ENCODE measurements around the gene DPYSL5.

The DPYSL5 gene

DNA sequence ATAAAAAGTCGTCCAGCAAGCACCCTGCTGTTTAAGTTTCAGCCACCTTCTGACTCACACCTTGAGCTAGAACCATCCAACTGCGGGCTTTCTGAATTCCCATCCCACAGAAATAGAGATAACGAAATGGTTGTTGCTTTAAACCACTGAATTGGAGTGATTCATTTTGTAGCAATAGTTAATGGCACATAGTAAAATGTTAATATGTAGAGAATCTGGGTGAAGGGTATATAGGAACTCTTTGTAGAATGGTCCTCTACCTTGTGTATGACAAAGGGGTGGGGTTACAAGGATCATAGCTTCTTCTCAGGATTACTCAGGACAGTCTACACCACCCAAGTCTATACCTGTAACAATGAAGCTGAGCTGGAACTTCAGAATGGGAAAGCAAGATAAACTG lies 120.1 kb downstream of the DPYSL5 start:
- DNase-seq (ENCODE audit: low read depth in 2 of 2) = no peak

- DNase-seq (ENCODE audit: low read depth in 2 of 2) = no peak
Measured at GRCh38 chr2:26969077-26969844, 121.3 kb downstream of the DPYSL5 start.

- DNase-seq (ENCODE audit: low read depth in 2 of 2) = peak; percentile 40 to 77
Measured at GRCh38 chr2:26970244-26970927, 122.5 kb downstream of the DPYSL5 start, which contains the start of gene MAPRE3. TSS of gene MAPRE3 (plus strand) at chr2:26970637. CDS start at chr2:27022219, 51,582 bp downstream.

DNA sequence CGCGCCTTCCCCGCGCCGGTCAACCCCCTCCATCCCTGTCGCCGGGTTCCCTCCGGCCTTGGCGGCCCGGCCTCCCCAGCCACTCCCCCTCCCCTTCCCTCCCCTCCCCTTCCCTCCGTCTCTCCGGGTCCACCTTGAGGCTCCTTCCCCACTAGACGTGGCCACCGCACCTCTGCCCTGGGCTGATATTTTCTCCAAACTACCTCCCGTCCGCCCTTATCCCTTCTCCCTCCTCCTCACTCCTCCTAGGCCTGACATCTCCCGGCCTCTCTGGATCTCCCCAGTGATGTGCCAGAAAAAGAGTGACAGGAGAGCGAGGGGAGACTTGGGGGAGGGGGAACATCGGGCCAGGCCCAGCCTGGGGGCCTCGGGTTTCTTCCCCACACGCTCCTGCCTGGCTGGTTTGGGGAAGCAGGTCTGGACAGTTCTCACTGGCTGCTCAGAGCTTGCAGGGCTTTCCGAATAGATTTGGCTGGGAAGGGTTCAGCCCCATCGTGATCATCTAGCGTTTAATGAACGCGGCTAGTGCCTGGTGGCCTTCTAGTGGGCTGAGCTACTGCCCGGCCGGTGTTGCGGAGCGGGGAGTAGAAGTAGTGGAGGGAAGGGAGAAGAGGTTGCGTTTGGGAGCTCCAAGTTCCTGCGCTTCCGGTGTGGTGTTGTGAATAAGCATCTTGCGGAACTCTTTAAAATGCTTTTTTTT lies 123.1 kb downstream of the DPYSL5 start:
- no peak for DNase-seq (ENCODE audit: low read depth in 2 of 2)

DNA sequence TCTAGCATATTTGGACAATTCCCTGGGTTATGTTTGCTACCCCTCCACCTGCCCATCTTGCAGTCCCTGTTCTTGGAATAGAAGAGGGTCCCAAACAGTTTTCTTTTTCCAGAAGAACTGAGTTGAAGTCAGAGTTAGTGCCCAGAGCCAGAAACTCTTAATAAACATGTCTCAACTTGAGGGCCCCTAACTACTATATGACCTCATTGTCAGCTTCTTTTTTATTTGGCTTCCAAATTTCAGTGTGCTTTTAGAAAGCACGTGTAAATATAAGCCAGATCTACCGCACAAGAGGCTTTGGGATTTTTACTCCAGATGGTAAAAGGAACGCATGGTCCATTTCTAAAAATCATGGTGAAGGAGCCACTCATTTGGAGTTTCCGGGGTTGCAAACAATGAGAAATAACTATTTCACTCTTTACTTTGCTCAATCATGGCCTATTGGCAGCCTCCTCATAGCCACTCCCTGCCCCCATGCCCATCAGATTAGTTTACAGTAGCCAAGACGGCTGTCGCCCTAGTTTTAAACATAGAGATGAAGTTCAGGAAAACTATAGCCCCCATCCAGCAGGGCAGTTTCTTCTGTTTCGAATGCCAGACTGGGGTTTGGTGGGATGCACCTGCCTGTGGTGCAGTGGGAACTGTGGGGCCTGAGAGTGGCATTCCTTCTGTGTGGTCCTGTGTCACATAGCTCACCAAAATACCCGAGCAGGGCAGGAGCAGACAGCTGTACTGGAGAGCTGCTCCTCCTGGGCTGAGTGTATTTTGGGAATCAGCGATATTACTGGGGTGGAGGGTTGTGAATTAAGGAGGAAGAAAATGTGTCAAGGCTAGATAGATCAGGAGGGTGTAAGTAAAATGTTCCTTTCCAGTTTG lies 124.2 kb downstream of the DPYSL5 start:
- no peak for DNase-seq (ENCODE audit: low read depth in 2 of 2)

GRCh38 chr2:26974352-26974751 lies 126.4 kb downstream of the DPYSL5 start:
- no peak for DNase-seq (ENCODE audit: low read depth in 2 of 2)

DNA sequence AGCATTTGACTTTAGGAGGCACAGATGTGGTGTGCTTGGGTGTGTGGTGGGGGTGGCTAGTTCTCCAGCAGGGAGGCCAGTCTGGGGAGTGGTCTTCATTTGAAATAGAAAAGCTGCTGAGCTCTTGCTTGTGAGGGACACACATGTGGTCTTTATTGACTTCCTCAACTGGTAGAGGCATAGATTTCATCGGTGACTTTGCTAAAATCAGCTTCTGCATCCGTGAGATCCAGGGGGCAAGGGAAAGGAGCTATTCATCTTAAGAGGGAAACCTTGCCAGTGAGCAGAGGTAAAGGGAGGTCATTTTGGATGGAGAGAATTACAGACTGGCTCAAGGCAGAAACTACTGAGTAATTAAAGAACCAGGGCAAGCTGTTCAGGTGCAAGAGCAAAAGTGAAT lies 127.2 kb downstream of the DPYSL5 start:
- no peak for DNase-seq (ENCODE audit: low read depth in 2 of 2)

- no peak for DNase-seq (ENCODE audit: low read depth in 2 of 2)
Measured at GRCh38 chr2:26975656-26976055, 127.7 kb downstream of the DPYSL5 start.

- no peak for DNase-seq (ENCODE audit: low read depth in 2 of 2)
Measured at GRCh38 chr2:26976237-26976636, 128.3 kb downstream of the DPYSL5 start.

- no peak for DNase-seq (ENCODE audit: low read depth in 2 of 2)
Measured at GRCh38 chr2:26977012-26977411, 129.1 kb downstream of the DPYSL5 start.

DNA sequence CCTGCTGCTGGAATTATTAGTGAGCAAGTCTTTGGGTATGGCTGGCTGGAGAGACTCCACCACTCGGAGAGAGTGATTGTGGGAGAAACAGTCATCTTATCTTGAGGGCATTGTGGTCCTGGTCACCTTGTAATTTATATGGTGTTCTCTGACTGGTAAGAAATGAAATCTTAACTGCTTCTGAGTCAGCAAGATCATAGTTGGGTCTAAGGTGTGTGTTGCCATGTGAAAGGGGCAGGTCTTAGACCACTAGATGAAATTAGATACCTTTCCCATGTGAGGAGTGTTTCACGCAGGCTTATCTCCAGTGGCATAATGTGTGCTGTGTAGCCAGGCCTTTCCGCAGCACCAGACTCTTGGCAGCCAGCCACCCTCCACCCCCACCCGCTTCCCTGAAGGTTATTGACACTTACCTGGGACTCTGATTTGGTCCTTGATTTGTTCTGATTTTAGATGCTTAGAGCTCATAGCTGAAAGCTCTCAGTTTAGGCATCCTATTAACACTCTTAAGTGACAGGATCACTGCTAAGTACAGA lies 130.2 kb downstream of the DPYSL5 start:
- DNase-seq (ENCODE audit: low read depth in 2 of 2) = no peak

DNA sequence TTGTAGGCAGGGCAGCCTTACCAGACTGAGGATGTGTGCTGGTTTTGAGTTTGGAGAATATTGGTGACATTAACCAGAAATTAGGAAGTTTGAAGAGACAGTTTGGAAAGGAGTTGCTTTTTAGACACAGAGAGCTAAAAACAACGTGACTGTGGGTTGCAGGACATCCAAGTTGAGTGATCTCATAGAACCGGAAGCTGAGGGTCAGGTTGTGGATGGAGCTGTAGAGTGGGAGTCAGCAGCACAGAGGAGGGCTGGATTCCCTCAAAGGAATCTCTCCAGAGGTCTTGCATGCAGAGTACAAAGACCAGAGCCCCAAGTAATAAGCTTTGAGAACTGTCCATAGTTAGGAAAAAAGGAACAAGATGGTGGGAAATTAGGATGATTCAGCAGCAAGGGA lies 131.8 kb downstream of the DPYSL5 start:
- no peak for DNase-seq (ENCODE audit: low read depth in 2 of 2)

GRCh38 chr2:26980971-26981370 lies 133.0 kb downstream of the DPYSL5 start:
- DNase-seq (ENCODE audit: low read depth in 2 of 2) = no peak

- no peak for DNase-seq (ENCODE audit: low read depth in 2 of 2)
Measured at GRCh38 chr2:26982102-26982742, 134.3 kb downstream of the DPYSL5 start.

DNA sequence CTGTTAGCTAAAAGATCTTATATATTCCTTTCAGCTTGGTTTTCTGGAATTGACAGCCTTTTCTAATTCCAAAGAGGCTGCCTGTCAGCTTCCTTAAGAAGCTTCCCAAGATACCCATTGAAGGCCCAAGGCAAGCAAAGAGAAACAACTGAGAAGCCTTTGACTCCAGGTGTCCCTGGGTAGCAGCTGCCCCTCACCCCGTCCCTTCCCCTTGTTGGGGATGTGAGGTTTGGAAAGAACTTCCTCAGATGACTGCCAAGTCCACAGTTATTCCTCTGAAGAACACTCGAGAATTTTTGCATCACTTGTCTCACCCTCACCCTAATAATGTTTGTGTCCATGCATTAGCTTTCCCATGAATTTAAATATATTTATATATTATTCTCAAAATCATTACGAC lies 135.8 kb downstream of the DPYSL5 start:
- no peak for DNase-seq (ENCODE audit: low read depth in 2 of 2)

DNA sequence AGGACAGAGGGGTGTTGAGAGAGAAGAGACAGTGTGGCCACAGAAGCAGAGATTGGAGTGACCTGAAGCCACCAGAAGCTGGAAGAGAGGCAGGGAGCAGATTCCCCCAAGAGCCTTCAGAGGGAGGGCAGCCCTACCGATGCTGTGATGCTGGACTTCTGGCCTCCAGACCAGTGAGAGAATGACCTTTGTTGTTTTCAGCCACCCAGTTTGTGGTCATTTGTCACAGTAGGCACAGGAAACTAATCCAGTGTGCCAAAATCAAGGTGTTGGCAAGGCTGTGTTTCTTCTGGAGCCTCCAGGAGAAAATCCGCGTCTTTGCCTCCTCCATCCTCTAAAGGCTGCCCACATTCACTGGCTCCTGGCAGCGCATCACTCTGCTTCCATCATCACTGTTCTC lies 137.9 kb downstream of the DPYSL5 start:
- DNase-seq (ENCODE audit: low read depth in 2 of 2) = no peak

DNA sequence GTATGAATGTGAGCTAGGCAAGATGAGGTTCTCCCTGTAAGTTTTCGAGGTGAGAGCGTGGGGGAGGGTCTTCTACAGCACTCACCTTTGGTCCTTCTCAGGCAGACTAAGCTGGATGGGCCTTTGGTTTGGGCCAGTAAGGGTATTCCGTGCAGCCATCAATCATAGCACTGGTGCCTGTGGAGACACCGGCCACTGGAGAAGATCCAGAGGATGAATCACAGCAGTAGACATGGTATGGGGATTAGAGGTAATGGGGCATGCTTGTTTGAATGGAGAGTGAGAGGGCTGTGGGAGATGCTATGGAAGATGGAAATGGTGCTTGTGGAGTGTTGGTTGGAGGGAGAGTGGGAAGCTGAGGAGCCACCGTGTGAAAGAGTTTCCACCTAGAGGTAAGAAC lies 138.6 kb downstream of the DPYSL5 start:
- DNase-seq (ENCODE audit: low read depth in 2 of 2) = no peak

DNA sequence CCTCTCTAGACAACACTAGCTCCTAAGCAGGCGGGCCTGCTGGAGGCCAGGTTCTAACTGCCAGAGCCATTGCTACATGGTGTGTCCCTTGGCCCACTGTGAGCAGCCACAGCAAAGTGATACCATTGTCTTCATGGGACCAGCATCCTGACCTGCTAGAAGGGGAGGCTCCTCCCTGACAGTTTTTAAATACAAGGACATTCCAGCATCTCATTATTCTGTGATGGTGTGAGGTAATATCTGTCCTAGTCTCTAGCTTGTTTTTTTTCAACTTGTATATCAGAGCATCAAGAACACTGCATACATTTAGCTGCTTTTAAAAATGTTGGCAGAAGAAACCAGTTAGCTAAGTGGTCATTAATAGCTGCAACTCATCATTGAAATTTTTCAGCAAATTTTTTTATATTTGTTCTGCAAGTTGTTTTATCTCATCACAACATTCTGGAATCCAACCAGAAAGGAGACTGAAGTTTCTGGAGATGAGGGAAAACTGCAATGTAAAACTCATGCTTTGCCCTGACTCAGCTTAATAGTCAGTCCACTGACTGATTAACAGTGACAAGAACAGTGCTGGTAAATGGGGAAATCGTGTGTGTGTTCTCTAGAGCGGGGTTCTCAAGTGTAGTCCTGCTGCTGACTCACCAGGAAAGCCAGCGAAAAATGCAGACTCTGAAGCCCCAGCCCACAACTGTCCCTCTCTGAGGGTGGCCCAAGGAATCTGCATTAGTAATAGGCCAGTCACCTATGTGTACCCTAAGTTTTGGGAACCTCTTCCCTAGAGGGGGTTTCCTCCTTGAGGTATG lies 140.3 kb downstream of the DPYSL5 start:
- no peak for DNase-seq (ENCODE audit: low read depth in 2 of 2)

GRCh38 chr2:26989156-26989555 lies 141.2 kb downstream of the DPYSL5 start:
- DNase-seq (ENCODE audit: low read depth in 2 of 2) = no peak

DNA sequence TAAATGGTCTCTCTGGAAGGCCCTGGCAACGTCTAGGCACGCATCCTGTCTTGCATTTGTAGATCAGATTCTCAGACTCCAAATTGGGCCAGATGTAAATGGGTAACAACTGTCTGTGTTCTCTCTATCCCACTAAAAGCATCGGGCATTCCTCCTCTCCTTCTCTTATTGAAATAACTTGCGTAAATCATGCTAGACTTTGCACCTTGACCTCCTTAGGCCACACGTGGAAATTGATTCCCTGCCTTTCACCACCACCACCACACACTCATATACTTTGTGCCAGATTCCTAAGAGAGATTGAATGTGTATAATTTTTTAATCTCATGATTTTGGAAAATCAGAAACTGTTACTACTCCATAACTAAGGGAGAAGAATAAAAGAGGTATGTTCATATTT lies 143.8 kb downstream of the DPYSL5 start:
- no peak for DNase-seq (ENCODE audit: low read depth in 2 of 2)

All from stimulated activated CD8-positive, alpha-beta memory T cell treated with anti-CD3 and anti-CD28 coated beads, Interleukin-7, amount 100 ng/mL, for 4 hours (primary cell).